HG02763 (cell line): Measurements from ENCODE around the gene DAZAP1.

ENCODE experiments used
- ATAC-seq: cut with Tn5 transposase; IDR thresholded peaks from one replicate; pipeline ENCODE4 v1.9.1; 2021; ENCODE audit warnings: mild to moderate bottlenecking, moderate library complexity; ENCODE audit not compliant: unreplicated experiment

The DAZAP1 gene

GRCh38 chr19:1407528-1408299, at the start of gene DAZAP1:
DAZAP1 (plus strand) TSS chr19:1407586; CDS start chr19:1407774, 188 bp downstream.
- peak; percentile 20 for ATAC-seq

- no peak for ATAC-seq
Measured at GRCh38 chr19:1360126-1360817, 47.1 kb upstream of the DAZAP1 start.

- no peak for ATAC-seq
Measured at GRCh38 chr19:1360818-1361461, 46.4 kb upstream of the DAZAP1 start.

- ATAC-seq = no peak
Measured at GRCh38 chr19:1361601-1362386, 45.6 kb upstream of the DAZAP1 start.

GRCh38 chr19:1362387-1363257, 44.8 kb upstream of the DAZAP1 start:
- no peak for ATAC-seq

GRCh38 chr19:1363599-1363998, 43.8 kb upstream of the DAZAP1 start:
- no peak for ATAC-seq

- no peak for ATAC-seq
Measured at GRCh38 chr19:1364070-1364704, 43.2 kb upstream of the DAZAP1 start.

GRCh38 chr19:1365319-1366269, 41.8 kb upstream of the DAZAP1 start:
- ATAC-seq = no peak

- no peak for ATAC-seq
Measured at GRCh38 chr19:1366296-1366695, 41.1 kb upstream of the DAZAP1 start.

- no peak for ATAC-seq
Measured at GRCh38 chr19:1366899-1367870, 40.2 kb upstream of the DAZAP1 start.

- no peak for ATAC-seq
Measured at GRCh38 chr19:1369214-1369805, 38.1 kb upstream of the DAZAP1 start.

GRCh38 chr19:1370579-1371361, 36.6 kb upstream of the DAZAP1 start:
- ATAC-seq = no peak

GRCh38 chr19:1373042-1373533, 34.3 kb upstream of the DAZAP1 start:
- ATAC-seq = no peak

GRCh38 chr19:1373534-1374249, 33.7 kb upstream of the DAZAP1 start:
- no peak for ATAC-seq

GRCh38 chr19:1374250-1374577, 33.2 kb upstream of the DAZAP1 start:
- no peak for ATAC-seq

- ATAC-seq = no peak
Measured at GRCh38 chr19:1376415-1376805, 31.0 kb upstream of the DAZAP1 start.
